Endothelial cell of umbilical vein (primary cell): ENCODE results near the gene TNFAIP8. TPM values are rescaled to one million over a fixed set of nuclear protein-coding genes. Genes with fewer than 3 reads are reported as not detected.
A peak's percentile ranks its signal among the peaks of the same experiment; 100 is the strongest.

Experiments
- BruUV-seq: library from RNA; stranded (reverse); fragments of 400-500 nt; replicated peaks from 2 replicates; lab custom pipeline; 2021; lab: Mats Ljungman, UMichigan
- CTCF ChIA-PET: fragments of 300-600, 350-600 bp; sonication (Branson Sonifier 250); formaldehyde crosslinking; loops from one replicate; lab custom pipeline; 2021; ENCODE audit warnings: antibody characterized with exemption, inconsistent platforms; lab: Charles Lee
- POLR2A ChIA-PET: fragments of 300-600, 350-600 bp; sonication (Branson Sonifier 250); formaldehyde crosslinking; loops from one replicate; lab custom pipeline; 2021; ENCODE audit warnings: antibody characterized with exemption, inconsistent platforms; lab: Charles Lee
- DNase-seq: peaks from one replicate; pipeline ENCODE4 v3.0.0-alpha.2; 2011; ENCODE audit warnings: low read depth, low spot score
- FAIRE-seq: peaks from 2 replicates; lab custom pipeline; 2011; peaks lifted over from hg19 to GRCh38; lab: Jason Lieb, UNC
- H2AFZ ChIP-seq: 2 replicates; pipeline ENCODE4 v1.6.0; 2012; ENCODE audit warnings: low read depth, low read length, control low read depth, inconsistent platforms
- H3K27ac ChIP-seq: 2 replicates; pipeline ENCODE4 v1.5.1; 2011; ENCODE audit warnings: low read depth, mild to moderate bottlenecking, control low read depth, low read length, moderate library complexity; ENCODE audit not compliant: insufficient read depth
- H3K27me3 ChIP-seq, 2 experiments: 2 replicates each; pipeline versions ENCODE4 v1.6.0 to v1.6.1; 2011; ENCODE audit warnings: low read length in 2 of 2, mixed read lengths in 1 of 2; ENCODE audit not compliant: control insufficient read depth in 2 of 2, insufficient read depth in 2 of 2
- H3K36me3 ChIP-seq, 2 experiments: 2 replicates in 1 of 2; 3 replicates in 1 of 2; pipeline ENCODE4 v1.5.1; 2011; ENCODE audit warnings: low read length in 2 of 2, mild to moderate bottlenecking in 1 of 2, moderate library complexity in 1 of 2; ENCODE audit not compliant: control insufficient read depth in 2 of 2, insufficient read depth in 2 of 2; ENCODE audit errors: extremely low read depth in 1 of 2
- H3K4me1 ChIP-seq: 3 replicates; pipeline ENCODE4 v1.5.1; 2011; ENCODE audit warnings: mild to moderate bottlenecking, low read length; ENCODE audit not compliant: control insufficient read depth, insufficient read depth; ENCODE audit errors: extremely low read depth
- H3K4me2 ChIP-seq: 2 replicates; pipeline ENCODE4 v1.6.1; 2011; ENCODE audit warnings: low read length, control low read depth, mixed read lengths; ENCODE audit not compliant: insufficient read depth
- H3K4me3 ChIP-seq, 3 experiments: fragments of 200-600 bp in 1 of 3; sonication (generic), shearing (Covaris generic) in 1 of 3; replicated peaks in 1 of 3; 2 replicates each; pipeline ENCODE4 v1.5.1; 2011 to 2016; ENCODE audit warnings: control low read depth in 3 of 3, low read length in 3 of 3, mild to moderate bottlenecking in 2 of 3, inconsistent platforms in 1 of 3, low read depth in 1 of 3, moderate library complexity in 1 of 3; ENCODE audit not compliant: insufficient read depth in 1 of 3
- H3K79me2 ChIP-seq: 2 replicates; pipeline ENCODE4 v1.6.0; 2012; ENCODE audit warnings: low read length, inconsistent platforms; ENCODE audit not compliant: control insufficient read depth, insufficient read depth
- H3K9ac ChIP-seq: replicated peaks from 2 replicates; pipeline ENCODE3; 2011; ENCODE audit warnings: low read length, control low read depth; ENCODE audit not compliant: insufficient read depth; ENCODE audit errors: extremely low read depth
- H3K9me1 ChIP-seq: replicated peaks from 3 replicates; pipeline ENCODE4 v1.6.0; 2011; ENCODE audit warnings: mild to moderate bottlenecking, low read length; ENCODE audit not compliant: control insufficient read depth, insufficient read depth; ENCODE audit errors: extremely low read depth
- H3K9me3 ChIP-seq: replicated peaks from 2 replicates; pipeline ENCODE4 v1.5.1; 2012; ENCODE audit warnings: low read length, inconsistent platforms; ENCODE audit not compliant: control insufficient read depth, insufficient read depth
- H4K20me1 ChIP-seq: replicated peaks from 2 replicates; pipeline ENCODE3; 2011; ENCODE audit warnings: mild to moderate bottlenecking, low read length; ENCODE audit not compliant: control insufficient read depth, insufficient read depth; ENCODE audit errors: extremely low read depth
- CTCF ChIP-seq, 2 donors: IDR thresholded peaks; 1 replicate in 1 of 2; 2 replicates in 1 of 2; pipeline ENCODE4 v1.5.1; 2011; ENCODE audit warnings: low read length in 2 of 2, mild to moderate bottlenecking in 2 of 2, moderate library complexity in 2 of 2, control low read depth in 1 of 2, inconsistent platforms in 1 of 2, low read depth in 1 of 2; ENCODE audit not compliant: insufficient read depth in 1 of 2; ENCODE audit errors: extremely low read depth in 1 of 2
- EZH2 ChIP-seq: IDR thresholded peaks from 2 replicates; pipeline ENCODE4 v1.6.1; 2012; ENCODE audit warnings: borderline replicate concordance, low read depth, mild to moderate bottlenecking, moderate library complexity, low read length, inconsistent platforms; ENCODE audit not compliant: severe bottlenecking
- JUN ChIP-seq: IDR thresholded peaks from 2 replicates; pipeline ENCODE4 v1.6.1; 2011; ENCODE audit warnings: borderline replicate concordance, low read depth; ENCODE audit not compliant: insufficient read length, insufficient read depth
- MAX ChIP-seq: IDR thresholded peaks from 2 replicates; pipeline ENCODE4 v1.6.1; 2011; ENCODE audit not compliant: insufficient read depth, insufficient read length
- POLR2AphosphoS5 ChIP-seq: IDR thresholded peaks from 2 replicates; pipeline ENCODE4 v1.6.1; 2012; ENCODE audit warnings: low read depth, mild to moderate bottlenecking, control low read depth, low read length, moderate library complexity; ENCODE audit not compliant: insufficient read depth
- dilution Hi-C: fragments of 300-500 bp; cut with MboI; formaldehyde crosslinking; loops from one replicate; pipeline ENCODE4 v1.15.0; 2019; ENCODE audit warnings: low sequenced_read_pairs; ENCODE audit not compliant: extremely low pct_ligation_motif_present
- intact Hi-C: fragments of 100-400 bp; cut with micrococcal nuclease; formaldehyde crosslinking; loops from one replicate; pipeline ENCODE4 v1.10.0; 2022
- polyA plus RNA-seq, 4 experiments: library from polyadenylated mRNA; depleted of rRNA in 3 of 4; stranded (reverse) in 3 of 4; unstranded in 1 of 4; fragments of >200 nt; gene quantifications; 2 replicates each; pipeline versions ENCODE4 v1.2.1 to v1.2.3, GENCODE V29; 2011 to 2012; ENCODE audit warnings: missing spikeins in 1 of 4
- total RNA-seq: library from RNA; stranded (reverse); gene quantifications from 2 replicates; pipeline ENCODE4 v1.2.3, GENCODE V29; 2021

The TNFAIP8 gene
- total and polyA plus RNA-seq, 2 donors (not counting 3 experiments of a cell fraction or from before 2014, with no cell fraction given) = 4.7 to 7.4 TPM

- CTCF ChIA-PET = interaction anchor here (0.5 to 5.8 kb wide), 4 partner anchors 42 to 421 kb away, joined by 3 to 163 read pairs (median 78); partner anchors contain the start of gene DTWD2
- BruUV-seq = no TSS peak
- intact Hi-C loops = no loop called here
These were observed 53.5 kb downstream of the TNFAIP8 start for GRCh38 chr5:119409235-119409815.

More at GRCh38 chr5:119409235-119409815, 53.5 kb downstream of the TNFAIP8 start:
- POLR2A ChIA-PET = no interaction called here
- dilution Hi-C loops = no loop called here
- DNase-seq (no peak), FAIRE-seq (no peak)
- peaks cover 4% of the 10 kb centered on the region for H3K4me1 ChIP-seq
- no peak overlapping the region for H3K9ac ChIP-seq
- peaks cover 11 to 22% of the 10 kb centered on the region in 2 experiments for H3K27me3 ChIP-seq
- no peak overlapping the region for H2AFZ ChIP-seq
- no peak overlapping the region for H3K4me2 ChIP-seq
- TF ChIP-seq CTCF (IDR thresholded peaks at IDR 0.05; ENCODE audit: extremely low read depth in 1 of 2, insufficient read depth in 1 of 2, low read depth in 1 of 2, low read length in 2 of 2) (peak in 1 of 2 donors; percentile 4), EZH2 (no peak), MAX (no peak), JUN (no peak), POLR2AphosphoS5 (no peak)
- no peaks in the 10 kb centered on the region for H3K9me1 ChIP-seq
- no peaks in the 10 kb centered on the region for H4K20me1 ChIP-seq
- H3K9me3 ChIP-seq = no peaks in the 10 kb centered on the region
- H3K4me3 ChIP-seq = no peak overlapping the region
- H3K27ac ChIP-seq = no peak overlapping the region
- H3K36me3 ChIP-seq = no peaks in the 10 kb centered on the region
- H3K79me2 ChIP-seq = no peaks in the 10 kb centered on the region
